ENCODE results near the gene ALDH8A1.

ALDH8A1 gene

GRCh38 chr6:134995536-134995935 is 45.6 kb upstream of the ALDH8A1 start:
- Histone ChIP-seq H3K36me3 (ENCODE audit: insufficient read depth, low read length) (peaks cover 55% of the 10 kb centered on the region; the same call in 1 of the 2 replicates), H3K27me3 (ENCODE audit: insufficient read depth, low read length, poor library complexity, severe bottlenecking) (no peaks in the 10 kb centered on the region), H2AFZ (ENCODE audit: low read length) (no peak overlapping the region), H3K9me3 (ENCODE audit: insufficient read depth, low read depth, low read length) (no peaks in the 10 kb centered on the region), H3K9ac (ENCODE audit: low read depth, low read length, poor library complexity, severe bottlenecking) (no peak overlapping the region), H3K4me1 (ENCODE audit: insufficient read depth, low read length, poor library complexity, severe bottlenecking) (no peaks in the 10 kb centered on the region), H3K4me2 (ENCODE audit: low read depth, low read length, poor library complexity, severe bottlenecking) (no peak overlapping the region), H3F3A (ENCODE audit: low read depth) (no peaks in the 10 kb centered on the region), H4K20me1 (ENCODE audit: insufficient read depth, low read length, poor library complexity, severe bottlenecking) (no peaks in the 10 kb centered on the region), H3K4me3 (ENCODE audit: low read length, poor library complexity, severe bottlenecking) (no peak overlapping the region), H3K79me2 (ENCODE audit: insufficient read depth, low read length) (no peaks in the 10 kb centered on the region), H3K9me2 (replicated peaks; ENCODE audit: low read depth, low read length) (no peaks in the 10 kb centered on the region)
- TF ChIP-seq EZH2phosphoT487 (IDR thresholded peaks at IDR 0.05; ENCODE audit: borderline replicate concordance) (no peak), CTCF (conservative IDR thresholded peaks at IDR 0.05; ENCODE audit: low read length) (no peak)

DNA sequence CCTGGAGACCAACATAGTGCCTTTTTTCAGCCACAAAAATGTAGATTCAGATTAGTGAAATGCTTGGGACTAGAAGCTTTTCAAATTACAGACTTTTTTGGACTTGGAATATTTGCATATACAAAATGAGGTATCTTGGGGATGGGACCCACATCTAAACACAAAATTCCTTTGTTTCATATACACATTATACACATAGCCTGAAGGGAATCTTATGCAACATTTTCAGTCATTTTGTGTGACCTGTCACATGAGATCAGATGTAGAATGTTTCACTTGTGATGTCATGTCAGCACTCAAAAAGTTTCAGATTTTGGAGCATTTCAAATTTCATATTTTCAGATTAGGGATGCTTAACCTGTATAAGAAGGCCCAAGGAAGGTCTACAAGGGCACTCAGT is 44.5 kb upstream of the ALDH8A1 start:
- Histone ChIP-seq H3K9me2 (replicated peaks; ENCODE audit: low read depth, low read length) (no peaks in the 10 kb centered on the region), H3K27me3 (ENCODE audit: insufficient read depth, low read length, poor library complexity, severe bottlenecking) (no peaks in the 10 kb centered on the region), H3K9me3 (ENCODE audit: insufficient read depth, low read depth, low read length) (no peaks in the 10 kb centered on the region), H3K36me3 (ENCODE audit: insufficient read depth, low read length) (peaks cover 55% of the 10 kb centered on the region; the same call in 1 of the 2 replicates), H3K9ac (ENCODE audit: low read depth, low read length, poor library complexity, severe bottlenecking) (no peak overlapping the region), H3F3A (ENCODE audit: low read depth) (no peaks in the 10 kb centered on the region), H3K79me2 (ENCODE audit: insufficient read depth, low read length) (no peaks in the 10 kb centered on the region), H3K4me2 (ENCODE audit: low read depth, low read length, poor library complexity, severe bottlenecking) (no peak overlapping the region), H3K4me3 (ENCODE audit: low read length, poor library complexity, severe bottlenecking) (no peak overlapping the region), H2AFZ (ENCODE audit: low read length) (no peak overlapping the region), H4K20me1 (ENCODE audit: insufficient read depth, low read length, poor library complexity, severe bottlenecking) (no peaks in the 10 kb centered on the region), H3K4me1 (ENCODE audit: insufficient read depth, low read length, poor library complexity, severe bottlenecking) (no peaks in the 10 kb centered on the region)
- no peak for TF ChIP-seq CTCF (conservative IDR thresholded peaks at IDR 0.05; ENCODE audit: low read length)
- no peak for TF ChIP-seq EZH2phosphoT487 (IDR thresholded peaks at IDR 0.05; ENCODE audit: borderline replicate concordance)

DNA sequence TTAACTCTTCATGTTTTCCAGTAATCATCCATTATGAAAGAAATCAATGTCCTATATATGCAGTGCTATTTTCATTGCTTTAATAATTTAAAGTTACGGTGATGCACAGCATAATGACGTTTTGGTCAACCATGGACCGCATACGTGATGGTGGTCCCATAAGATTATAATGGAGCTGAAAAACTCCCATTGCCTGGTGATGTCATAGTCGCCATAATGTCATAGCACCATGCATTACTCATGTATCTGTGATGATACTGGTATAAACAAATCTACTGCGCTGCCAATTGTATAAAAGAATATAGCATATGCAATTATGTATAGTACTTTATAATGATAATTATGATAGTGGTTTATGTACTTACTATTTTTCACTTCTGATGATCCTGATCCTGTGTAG is 42.3 kb upstream of the ALDH8A1 start:
- Histone ChIP-seq H3K27me3 (ENCODE audit: insufficient read depth, low read length, poor library complexity, severe bottlenecking) (no peaks in the 10 kb centered on the region), H3F3A (ENCODE audit: low read depth) (no peaks in the 10 kb centered on the region), H3K4me2 (ENCODE audit: low read depth, low read length, poor library complexity, severe bottlenecking) (no peak overlapping the region), H3K4me1 (ENCODE audit: insufficient read depth, low read length, poor library complexity, severe bottlenecking) (no peaks in the 10 kb centered on the region), H3K9me2 (replicated peaks; ENCODE audit: low read depth, low read length) (no peaks in the 10 kb centered on the region), H3K36me3 (ENCODE audit: insufficient read depth, low read length) (peaks cover 49% of the 10 kb centered on the region; the same call in 1 of the 2 replicates), H3K79me2 (ENCODE audit: insufficient read depth, low read length) (no peaks in the 10 kb centered on the region), H2AFZ (ENCODE audit: low read length) (no peak overlapping the region), H4K20me1 (ENCODE audit: insufficient read depth, low read length, poor library complexity, severe bottlenecking) (no peaks in the 10 kb centered on the region), H3K9me3 (ENCODE audit: insufficient read depth, low read depth, low read length) (no peaks in the 10 kb centered on the region), H3K4me3 (ENCODE audit: low read length, poor library complexity, severe bottlenecking) (no peak overlapping the region), H3K9ac (ENCODE audit: low read depth, low read length, poor library complexity, severe bottlenecking) (no peak overlapping the region)
- no peak for TF ChIP-seq EZH2phosphoT487 (IDR thresholded peaks at IDR 0.05; ENCODE audit: borderline replicate concordance)
- TF ChIP-seq CTCF (conservative IDR thresholded peaks at IDR 0.05; ENCODE audit: low read length) = no peak

All from Loucy (cell line).